Pancreas (tissue), 10 donors: ENCODE data around the gene ST6GAL1. TPM values are rescaled to one million over a fixed set of nuclear protein-coding genes. Genes with fewer than 3 reads are reported as not detected.
"Not testable (repeated sequence)": the region's sequence is repeated elsewhere in the genome, so short reads cannot be mapped to it uniquely, and the experiment has no call there.

Source experiments
- ATAC-seq, 4 donors: fragments of 200-7000 bp; cut with Tn5 transposase; one replicate each; pipeline versions ENCODE4 v1.8.0 to v1.9.1; 2020; ENCODE audit warnings: mild to moderate bottlenecking in 4 of 4, moderate library complexity in 4 of 4
- DNase-seq, 6 donors: peaks; one replicate each; pipeline ENCODE4 v3.0.0-alpha.2; 2020
- FAIRE-seq: peaks from 2 replicates; lab custom pipeline; 2012; peaks lifted over from hg19 to GRCh38; lab: Jason Lieb, UNC
- H3K27ac ChIP-seq, 4 donors: fragments of 200-600 bp; sonication (generic); 1 replicate in 3 of 4; 2 replicates in 1 of 4; pipeline versions ENCODE4 v1.5.0 to v1.8.0; 2020
- H3K27me3 ChIP-seq, 4 donors: fragments of 200-600 bp; one replicate each; pipeline ENCODE4 v1.8.0; 2021
- H3K36me3 ChIP-seq, 3 donors: fragments of 200-600 bp; sonication (generic) in 1 of 3; one replicate each; pipeline versions ENCODE4 v1.5.0 to v1.8.0; 2020 to 2021
- H3K4me1 ChIP-seq, 3 donors: fragments of 200-600 bp; one replicate each; pipeline ENCODE4 v1.8.0; 2021
- H3K4me3 ChIP-seq, 4 donors: fragments of 200-600 bp; sonication (generic) in 2 of 4; one replicate each; pipeline versions ENCODE4 v1.5.0 to v1.8.0; 2020 to 2021
- H3K9me3 ChIP-seq, 4 donors: fragments of 200-600 bp; one replicate each; pipeline ENCODE4 v1.8.0; 2021
- WGBS, 2 donors: extraction: QIAGEN DNeasy Blood & Tissue Kit; methylation state at CpG; one replicate each; pipeline ENCODE4 v1.1.7; 2013; 5-methylcytosine and 5-hydroxymethylcytosine counted together
- intact Hi-C, 3 donors: fragments of 100-400 bp; cut with DNase I; formaldehyde crosslinking; loops; one replicate each; pipeline versions ENCODE4 v1.11.1 to v1.14.2; 2022
- polyA plus RNA-seq, 2 donors: library from polyadenylated mRNA; stranded (reverse); fragments of 200-250 nt; gene quantifications; one replicate each; pipeline ENCODE4 v1.2.3, GENCODE V29; 2013
- total RNA-seq, 6 donors: library from RNA; stranded (reverse); fragmentation: NEBNext Ultra II Directional in 4 of 6; extraction: Animal tissue kit (Norgen Biotek cat#: 25700) in 4 of 6; gene quantifications; one replicate each; pipeline versions ENCODE4 v1.2.1 to v1.2.4, GENCODE V29; 2021 to 2023
- TF ChIP-seq, protein P1 (sequence below), 4 donors: fragments of 200-600 bp; sonication (generic) in 3 of 4; IDR thresholded peaks; one replicate each; pipeline versions ENCODE4 v1.5.0 to v1.8.0; 2021; ENCODE audit warnings: antibody characterized with exemption in 4 of 4
- donor health status: healthy with polysubstance abuse.
- donor health status: DM: no; HTN: no; CAD: no; lungs with moderate emphysema.
- donor health status: DM: no; HTN: no; CAD: no.
- donor health status: control.
- donor health status: control.
- donor health status: Bipolar disorder and iron deficiency.
- donor health status: DM: yes; HTN: yes; CAD: no.
- donor health status: DM: no; HTN: no; CAD: no.
- donor health status: DM: no; HTN: no; CAD: no.
- donor health status: DM: yes; HTN: yes; CAD: no.

ST6GAL1 gene
- total and polyA plus RNA-seq, 8 donors: 4.8 to 36.6 (median 8.3) TPM

- WGBS, 2 donors: 83 to 93% methylated on average over 5 of the region's 5 CpGs
- ATAC-seq (peak in 3 of 4 donors; percentile 24 to 56 (median 55)), FAIRE-seq (no peak), DNase-seq (no peak)
- peak overlapping the region in 1 of 4 donors; percentile 44 for H3K27ac ChIP-seq
- no peaks in the 10 kb centered on the region for H3K36me3 ChIP-seq
- H3K4me1 ChIP-seq: peaks cover 0 to 9% (median 6%) of the 10 kb centered on the region in 3 donors
- intact Hi-C loops: no loop called here
- H3K9me3 ChIP-seq: no peaks in the 10 kb centered on the region
- no peaks in the 10 kb centered on the region for H3K27me3 ChIP-seq
- TF ChIP-seq, protein P1, sequence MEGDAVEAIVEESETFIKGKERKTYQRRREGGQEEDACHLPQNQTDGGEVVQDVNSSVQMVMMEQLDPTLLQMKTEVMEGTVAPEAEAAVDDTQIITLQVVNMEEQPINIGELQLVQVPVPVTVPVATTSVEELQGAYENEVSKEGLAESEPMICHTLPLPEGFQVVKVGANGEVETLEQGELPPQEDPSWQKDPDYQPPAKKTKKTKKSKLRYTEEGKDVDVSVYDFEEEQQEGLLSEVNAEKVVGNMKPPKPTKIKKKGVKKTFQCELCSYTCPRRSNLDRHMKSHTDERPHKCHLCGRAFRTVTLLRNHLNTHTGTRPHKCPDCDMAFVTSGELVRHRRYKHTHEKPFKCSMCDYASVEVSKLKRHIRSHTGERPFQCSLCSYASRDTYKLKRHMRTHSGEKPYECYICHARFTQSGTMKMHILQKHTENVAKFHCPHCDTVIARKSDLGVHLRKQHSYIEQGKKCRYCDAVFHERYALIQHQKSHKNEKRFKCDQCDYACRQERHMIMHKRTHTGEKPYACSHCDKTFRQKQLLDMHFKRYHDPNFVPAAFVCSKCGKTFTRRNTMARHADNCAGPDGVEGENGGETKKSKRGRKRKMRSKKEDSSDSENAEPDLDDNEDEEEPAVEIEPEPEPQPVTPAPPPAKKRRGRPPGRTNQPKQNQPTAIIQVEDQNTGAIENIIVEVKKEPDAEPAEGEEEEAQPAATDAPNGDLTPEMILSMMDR (IDR thresholded peaks at IDR 0.05): no peak
- no peak overlapping the region for H3K4me3 ChIP-seq
These were observed 60.6 kb downstream of the ST6GAL1 start for GRCh38 chr3:186990878-186991308.

DNA sequence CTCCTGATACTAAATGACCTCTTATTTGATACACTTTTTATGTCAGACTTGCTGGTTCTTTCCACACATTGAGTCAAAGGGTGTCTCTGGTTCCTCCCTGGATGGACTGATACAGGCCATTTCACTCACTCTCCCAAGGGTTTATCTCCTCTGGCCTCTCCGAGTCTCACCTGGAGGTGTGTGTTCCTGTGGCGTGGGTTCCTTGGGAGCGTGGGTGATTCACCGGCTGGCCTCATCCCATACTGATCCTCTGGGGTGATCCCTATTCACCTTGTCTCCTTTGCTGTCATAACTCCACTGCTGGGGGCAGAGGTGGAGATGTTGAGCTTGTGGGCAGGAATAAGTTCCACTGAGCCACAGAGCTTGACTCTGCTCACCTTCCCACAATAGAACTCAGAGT is 61.1 kb downstream of the ST6GAL1 start:
- ATAC-seq: no peak
- WGBS, 2 donors: 90 to 98% methylated on average over 4 of the region's 4 CpGs
- intact Hi-C loops: no loop called here
- no peaks in the 10 kb centered on the region for H3K9me3 ChIP-seq
- TF ChIP-seq, protein P1 (IDR thresholded peaks at IDR 0.05): no peak
- H3K4me1 ChIP-seq: peaks cover 0 to 9% (median 6%) of the 10 kb centered on the region in 3 donors
- H3K36me3 ChIP-seq: no peaks in the 10 kb centered on the region
- DNase-seq: no peak
- no peak overlapping the region for H3K4me3 ChIP-seq
- no peaks in the 10 kb centered on the region for H3K27me3 ChIP-seq
- FAIRE-seq: no peak
- peak overlapping the region in 1 of 4 donors; percentile 44 for H3K27ac ChIP-seq

- H3K27ac ChIP-seq, H3K36me3 ChIP-seq, intact Hi-C loops, H3K4me1 ChIP-seq, FAIRE-seq, H3K27me3 ChIP-seq, DNase-seq, ATAC-seq, H3K9me3 ChIP-seq, H3K4me3 ChIP-seq: not testable (repeated sequence)
- 93 to 97% methylated on average over 1 of the region's 1 CpG for WGBS, 2 donors
These were observed 61.8 kb downstream of the ST6GAL1 start for GRCh38 chr3:186992096-186992495.

- TF ChIP-seq, protein P1 (IDR thresholded peaks at IDR 0.05): no peak
- H3K27ac ChIP-seq: no peak overlapping the region
- intact Hi-C loops: no loop called here
- FAIRE-seq (no peak), DNase-seq (no peak), ATAC-seq (no peak)
- 90 to 97% methylated on average over 7 of the region's 7 CpGs for WGBS, 2 donors
- H3K36me3 ChIP-seq: no peaks in the 10 kb centered on the region
- peaks cover 0 to 9% (median 6%) of the 10 kb centered on the region in 3 donors for H3K4me1 ChIP-seq
- H3K27me3 ChIP-seq: no peaks in the 10 kb centered on the region
- H3K9me3 ChIP-seq: no peaks in the 10 kb centered on the region
- H3K4me3 ChIP-seq: no peak overlapping the region
These were observed 63.0 kb downstream of the ST6GAL1 start for GRCh38 chr3:186993210-186993782.

GRCh38 chr3:186994000-186994955 is 64.0 kb downstream of the ST6GAL1 start:
- TF ChIP-seq, protein P1 (IDR thresholded peaks at IDR 0.05): no peak
- FAIRE-seq (no peak), ATAC-seq (no peak), DNase-seq (no peak)
- intact Hi-C loops: no loop called here
- Histone ChIP-seq H3K36me3 (no peaks in the 10 kb centered on the region), H3K27ac (no peak overlapping the region), H3K4me3 (no peak overlapping the region), H3K27me3 (no peaks in the 10 kb centered on the region), H3K9me3 (no peaks in the 10 kb centered on the region), H3K4me1 (peaks cover 0 to 6% (median 6%) of the 10 kb centered on the region in 3 donors)
- WGBS, 2 donors: 85 to 91% methylated on average over 11 of the region's 11 CpGs
